Adrenal gland (tissue), 12 donors: ENCODE results near the gene CAMSAP2. TPM values are rescaled to one million over a fixed set of nuclear protein-coding genes. Genes with fewer than 3 reads are reported as not detected.

Experiments used
- DNase-seq, 7 donors: peaks; one replicate each; pipeline ENCODE4 v3.0.0-alpha.2; 2019 to 2020
- H3K27ac ChIP-seq, 5 donors: fragments of 200-600 bp; sonication (generic) in 4 of 5; 1 replicate in 3 of 5; 2 replicates in 2 of 5; pipeline versions ENCODE4 v1.5.1 to v1.8.0; 2016 to 2020; ENCODE audit warnings: mild to moderate bottlenecking in 1 of 5
- H3K27me3 ChIP-seq: fragments of 200-600 bp; 2 replicates; pipeline ENCODE4 v1.8.0; 2021
- H3K36me3 ChIP-seq, 2 donors: fragments of 200-600 bp; replicated peaks in 1 of 2; 1 replicate in 1 of 2; 2 replicates in 1 of 2; pipeline versions ENCODE4 v1.5.1 to v1.8.0; 2018 to 2022
- H3K4me1 ChIP-seq, 2 donors: fragments of 200-600 bp; replicated peaks in 1 of 2; 1 replicate in 1 of 2; 2 replicates in 1 of 2; pipeline versions ENCODE4 v1.5.1 to v1.8.0; 2018 to 2021
- H3K4me3 ChIP-seq, 4 donors: fragments of 200-600 bp; sonication (generic) in 3 of 4; one replicate each; pipeline ENCODE4 v1.5.1; 2016 to 2018
- H3K9me3 ChIP-seq, 3 donors: fragments of 200-600 bp; sonication (generic) in 1 of 3; replicated peaks in 1 of 3; 1 replicate in 2 of 3; 2 replicates in 1 of 3; pipeline versions ENCODE4 v1.5.1 to v1.8.0; 2016 to 2021
- CTCF ChIP-seq, 6 experiments: fragments of 450-650 bp in 4 of 6; fragments of 200-600 bp in 2 of 6; sonication (generic) in 1 of 6; IDR thresholded peaks; 1 replicate in 5 of 6; 2 replicates in 1 of 6; pipeline versions ENCODE4 v1.5.1 to v1.8.0; 2016 to 2021; ENCODE audit warnings: antibody characterized with exemption in 6 of 6, mild to moderate bottlenecking in 2 of 6, moderate library complexity in 1 of 6
- POLR2A ChIP-seq, 2 donors: fragments of 450-650 bp; IDR thresholded peaks; one replicate each; pipeline ENCODE4 v1.6.1; 2017; ENCODE audit warnings: antibody characterized with exemption in 2 of 2, mild to moderate bottlenecking in 2 of 2, moderate library complexity in 1 of 2
- WGBS, 4 donors: extraction: QIAGEN DNeasy Blood & Tissue Kit in 2 of 4; methylation state at CpG; one replicate each; pipeline versions ENCODE4 v1.1.5 to v1.1.7; 2013 to 2017; 5-methylcytosine and 5-hydroxymethylcytosine counted together
- intact Hi-C, 2 donors: fragments of 100-400 bp; cut with DNase I; formaldehyde crosslinking; loops; one replicate each; pipeline versions ENCODE4 v1.14.1 to v1.15.0; 2022 to 2023
- polyA plus RNA-seq, 3 donors: library from polyadenylated mRNA; stranded (reverse); fragments of 200-250 nt in 2 of 3; fragments of 350-450 nt in 1 of 3; fragmentation: Illumina TruSeq in 1 of 3; extraction: RNeasy Lipid Tissue Mini Kit (QIAGEN cat#74804) in 1 of 3; gene quantifications; one replicate each; pipeline ENCODE4 v1.2.3, GENCODE V29; 2013 to 2014
- total RNA-seq, 9 donors: library from RNA; depleted of rRNA in 4 of 9; stranded (reverse); fragments of >200 nt in 4 of 9; fragments of 120-200 nt in 1 of 9; fragmentation: NEBNext Ultra II Directional in 1 of 9; extraction: Animal tissue kit (Norgen Biotek cat#: 25700) in 1 of 9; gene quantifications; one replicate each; pipeline versions ENCODE4 v1.1.0 to v1.2.4, GENCODE V29; 2013 to 2023
- donor health status: healthy with polysubstance abuse.
- donor health status: Bipolar disorder and iron deficiency.
- donor health status: DM: yes; HTN: yes; CAD: no.
- donor health status: DM: no; HTN: no; CAD: no.
- donor health status: DM: no; HTN: no; CAD: no.
- donor health status: DM: yes; HTN: yes; CAD: no.

CAMSAP2 gene
- total and polyA plus RNA-seq, 12 donors, result 22.3 to 62.6 (median 33.0) TPM

GRCh38 chr1:200899015-200899386 is 160.3 kb downstream of the CAMSAP2 start:
- no peak overlapping the region for H3K4me3 ChIP-seq
- 49 to 80% (median 76%) methylated on average over 3 of the region's 3 CpGs for WGBS, 4 donors
- intact Hi-C loops, result no loop called here
- no peaks in the 10 kb centered on the region for H3K4me1 ChIP-seq
- no peak for TF ChIP-seq CTCF (IDR thresholded peaks at IDR 0.05)
- no peaks in the 10 kb centered on the region for H3K27me3 ChIP-seq
- H3K9me3 ChIP-seq, result no peaks in the 10 kb centered on the region
- H3K27ac ChIP-seq, result no peak overlapping the region
- no peak for DNase-seq
- no peaks in the 10 kb centered on the region for H3K36me3 ChIP-seq

- 89 to 95% (median 90%) methylated on average over 7 to 10 of the region's 10 CpGs for WGBS, 4 donors
- TF ChIP-seq POLR2A (IDR thresholded peaks at IDR 0.05) (no peak), CTCF (IDR thresholded peaks at IDR 0.05) (no peak)
- H3K27me3 ChIP-seq, result no peaks in the 10 kb centered on the region
- H3K27ac ChIP-seq, result no peak overlapping the region
- intact Hi-C loops, result no loop called here
- no peaks in the 10 kb centered on the region for H3K36me3 ChIP-seq
- DNase-seq, result no peak
- no peak overlapping the region for H3K4me3 ChIP-seq
- no peaks in the 10 kb centered on the region for H3K4me1 ChIP-seq
- no peaks in the 10 kb centered on the region for H3K9me3 ChIP-seq
Observed at GRCh38 chr1:200899451-200899915, 160.8 kb downstream of the CAMSAP2 start.

GRCh38 chr1:200899954-200900867 is 161.5 kb downstream of the CAMSAP2 start:
- WGBS, 4 donors, result 81 to 93% (median 91%) methylated on average over 9 to 16 of the region's 16 CpGs
- no peak for DNase-seq
- no peaks in the 10 kb centered on the region for H3K27me3 ChIP-seq
- no peaks in the 10 kb centered on the region for H3K9me3 ChIP-seq
- H3K4me1 ChIP-seq, result no peaks in the 10 kb centered on the region
- no peak overlapping the region for H3K4me3 ChIP-seq
- intact Hi-C loops, result no loop called here
- TF ChIP-seq CTCF (IDR thresholded peaks at IDR 0.05) (no peak), POLR2A (IDR thresholded peaks at IDR 0.05) (no peak)
- H3K27ac ChIP-seq, result no peak overlapping the region
- no peaks in the 10 kb centered on the region for H3K36me3 ChIP-seq

- DNase-seq, result no peak
- Histone ChIP-seq H3K36me3 (no peaks in the 10 kb centered on the region), H3K4me1 (no peaks in the 10 kb centered on the region), H3K9me3 (no peaks in the 10 kb centered on the region), H3K4me3 (no peak overlapping the region), H3K27me3 (no peaks in the 10 kb centered on the region), H3K27ac (no peak overlapping the region)
- intact Hi-C loops, result no loop called here
- 89 to 92% (median 91%) methylated on average over 4 to 17 of the region's 17 CpGs for WGBS, 4 donors
- no peak for TF ChIP-seq CTCF (IDR thresholded peaks at IDR 0.05)
Observed at GRCh38 chr1:200900877-200901276, 162.2 kb downstream of the CAMSAP2 start.
